CD4-positive, alpha-beta memory T cell (primary cell): ENCODE data around the gene DUS1L. TPM values are rescaled to one million over a fixed set of nuclear protein-coding genes. Genes with fewer than 3 reads are reported as not detected.

Experiments
- CTCF ChIA-PET: fragments of 350-600 bp; sonication (Branson Sonifier 250); formaldehyde crosslinking; loops from one replicate; lab custom pipeline; 2021; ENCODE audit warnings: inconsistent platforms; ENCODE audit not compliant: partially characterized antibody; lab: Charles Lee
- POLR2A ChIA-PET: fragments of 350-600 bp; sonication (Branson Sonifier 250); formaldehyde crosslinking; loops from one replicate; lab custom pipeline; 2021; ENCODE audit not compliant: partially characterized antibody; lab: Charles Lee
- DNase-seq, 5 donors: peaks; one replicate each; pipeline versions ENCODE4 v3.0.0 to v3.0.0-alpha.2; 2020 to 2022; ENCODE audit warnings: mixed read lengths in 1 of 5
- H3K27ac ChIP-seq: one replicate; pipeline ENCODE4 v1.7.0; 2013; ENCODE audit warnings: low read depth, low read length
- H3K27me3 ChIP-seq: 2 replicates; pipeline ENCODE4 v1.7.0; 2013; ENCODE audit warnings: mild to moderate bottlenecking, low read length, moderate library complexity; ENCODE audit not compliant: insufficient read depth
- H3K36me3 ChIP-seq: 2 replicates; pipeline ENCODE4 v1.7.0; 2013; ENCODE audit warnings: mild to moderate bottlenecking, low read length, moderate library complexity; ENCODE audit not compliant: insufficient read depth
- H3K4me1 ChIP-seq: 2 replicates; pipeline ENCODE4 v1.7.0; 2013; ENCODE audit warnings: mild to moderate bottlenecking, low read length, moderate library complexity; ENCODE audit not compliant: insufficient read depth
- H3K4me3 ChIP-seq, 2 donors: one replicate each; pipeline ENCODE4 v1.7.0; 2013; ENCODE audit warnings: low read length in 2 of 2, mild to moderate bottlenecking in 1 of 2
- H3K9me3 ChIP-seq, 2 donors: one replicate each; pipeline ENCODE4 v1.7.0; 2013; ENCODE audit warnings: low read length in 2 of 2, control low read depth in 1 of 2; ENCODE audit not compliant: control insufficient read depth in 1 of 2
- H3K27ac Mint-ChIP-seq, 7 donors: one replicate each; pipeline ENCODE4 v1.8.0; 2020 to 2021; ENCODE audit warnings: mixed read lengths in 7 of 7, mild to moderate bottlenecking in 6 of 7, inconsistent platforms in 3 of 7, moderate library complexity in 3 of 7
- H3K27me3 Mint-ChIP-seq, 2 donors: one replicate each; pipeline ENCODE4 v1.8.0; 2020 to 2021; ENCODE audit warnings: mixed read lengths in 2 of 2
- H3K36me3 Mint-ChIP-seq, 2 donors: one replicate each; pipeline ENCODE4 v1.8.0; 2020 to 2021; ENCODE audit warnings: mixed read lengths in 2 of 2, inconsistent platforms in 1 of 2, mild to moderate bottlenecking in 1 of 2
- H3K4me1 Mint-ChIP-seq, 4 donors: one replicate each; pipeline ENCODE4 v1.8.0; 2020 to 2021; ENCODE audit warnings: mixed read lengths in 4 of 4, mild to moderate bottlenecking in 1 of 4
- H3K4me3 Mint-ChIP-seq, 8 donors: one replicate each; pipeline ENCODE4 v1.8.0; 2020 to 2021; ENCODE audit warnings: mixed read lengths in 8 of 8, mild to moderate bottlenecking in 7 of 8, moderate library complexity in 6 of 8, inconsistent platforms in 3 of 8
- H3K9me3 Mint-ChIP-seq, 8 donors: one replicate each; pipeline ENCODE4 v1.8.0; 2020 to 2021; ENCODE audit warnings: mixed read lengths in 8 of 8, mild to moderate bottlenecking in 5 of 8, inconsistent platforms in 3 of 8, moderate library complexity in 1 of 8
- intact Hi-C: fragments of 100-400 bp; cut with micrococcal nuclease; formaldehyde crosslinking; loops from one replicate; pipeline ENCODE4 v1.15.1; 2023
- polyA plus RNA-seq, 2 donors: library from polyadenylated mRNA; unstranded; fragments of 300-500 nt; fragmentation: Illumina TruSeq; gene quantifications; one replicate each; pipeline ENCODE4 v1.2.3, GENCODE V29; 2021
- total RNA-seq, 2 experiments: library from RNA; stranded (reverse); gene quantifications; one replicate each; pipeline ENCODE4 v1.2.3, GENCODE V29; 2021

Gene DUS1L
- total and polyA plus RNA-seq, 4 experiments from 2014 or later = 48.1 to 141 (median 139) TPM

- intact Hi-C loops = no loop called here
- Mint-ChIP-seq H3K4me1 (peaks cover 2 to 20% (median 9%) of the 10 kb centered on the region in 4 donors), H3K27ac (peak overlapping the region in 1 of 7 donors; percentile 10), H3K27me3 (no peaks in the 10 kb centered on the region), H3K9me3 (no peaks in the 10 kb centered on the region), H3K36me3 (peaks cover 3 to 6% of the 10 kb centered on the region in 2 donors), H3K4me3 (no peak overlapping the region)
- no peak overlapping the region for H3K4me3 ChIP-seq
- no peak overlapping the region for H3K27ac ChIP-seq
- ChIA-PET POLR2A (interaction anchor here (2.2 to 2.4 kb wide), 2 partner anchors 14 kb away, joined by 5 to 8 read pairs; partner anchors contain the start of gene FASN), CTCF (interaction anchor here (1.6 kb wide), 1 partner anchor 82 kb away, joined by 3 read pairs; no protein-coding TSS in a partner anchor)
- no peaks in the 10 kb centered on the region for H3K9me3 ChIP-seq
- no peaks in the 10 kb centered on the region for H3K36me3 ChIP-seq
- H3K27me3 ChIP-seq = no peaks in the 10 kb centered on the region
- H3K4me1 ChIP-seq = peaks cover 10% of the 10 kb centered on the region
- no peak for DNase-seq
Observed at GRCh38 chr17:82112181-82112913, 46.7 kb upstream of the DUS1L start.

- no peaks in the 10 kb centered on the region for H3K36me3 ChIP-seq
- no peak overlapping the region for H3K27ac ChIP-seq
- H3K9me3 Mint-ChIP-seq = no peaks in the 10 kb centered on the region
- H3K27me3 Mint-ChIP-seq = no peaks in the 10 kb centered on the region
- no peak for DNase-seq
- no peak overlapping the region for H3K4me3 ChIP-seq
- CTCF ChIA-PET = no interaction called here
- intact Hi-C loops = no loop called here
- no peaks in the 10 kb centered on the region for H3K27me3 ChIP-seq
- no peaks in the 10 kb centered on the region for H3K9me3 ChIP-seq
- peak overlapping the region in 3 of 7 donors; percentile 27 to 72 (median 41) for H3K27ac Mint-ChIP-seq
- H3K4me3 Mint-ChIP-seq = no peak overlapping the region
- peaks cover 6% of the 10 kb centered on the region in 2 donors for H3K36me3 Mint-ChIP-seq
- peaks cover 8 to 40% (median 19%) of the 10 kb centered on the region in 4 donors for H3K4me1 Mint-ChIP-seq
- POLR2A ChIA-PET = no interaction called here
- peaks cover 30% of the 10 kb centered on the region for H3K4me1 ChIP-seq
Observed at GRCh38 chr17:82110298-82110697, 44.7 kb upstream of the DUS1L start.

- Mint-ChIP-seq H3K27me3 (no peaks in the 10 kb centered on the region), H3K4me1 (peaks cover 9 to 48% (median 22%) of the 10 kb centered on the region in 4 donors)
- CTCF ChIA-PET = interaction anchor here (0.7 to 1.1 kb wide), 3 partner anchors 72 to 78 kb away, joined by 3 to 5 read pairs (median 3); partner anchors contain the start of gene DCXR
Observed at GRCh38 chr17:82108961-82109475, 43.4 kb upstream of the DUS1L start.

GRCh38 chr17:82108496-82108945 lies 42.9 kb upstream of the DUS1L start:
- no peak overlapping the region for H3K27ac ChIP-seq
- H3K4me1 ChIP-seq = peaks cover 35% of the 10 kb centered on the region
- Mint-ChIP-seq H3K27me3 (no peaks in the 10 kb centered on the region), H3K27ac (peak overlapping the region; percentile 22 to 85 (median 47)), H3K4me3 (peak overlapping the region in 4 of 8 donors; percentile 23 to 53 (median 44)), H3K36me3 (peaks cover 6% of the 10 kb centered on the region in 2 donors), H3K9me3 (no peaks in the 10 kb centered on the region), H3K4me1 (peaks cover 9 to 51% (median 23%) of the 10 kb centered on the region in 4 donors)
- H3K9me3 ChIP-seq = no peaks in the 10 kb centered on the region
- no peak overlapping the region for H3K4me3 ChIP-seq
- no peaks in the 10 kb centered on the region for H3K27me3 ChIP-seq
- POLR2A ChIA-PET = interaction anchor here (4.4 to 6.3 kb wide), 2 partner anchors 11 to 18 kb away, joined by 31 to 65 read pairs; partner anchors contain the start of gene FASN
- CTCF ChIA-PET = interaction anchor here (0.9 to 1.1 kb wide), 2 partner anchors 71 to 78 kb away, joined by 3 to 5 read pairs; partner anchors contain the start of gene DCXR
- no peaks in the 10 kb centered on the region for H3K36me3 ChIP-seq
- no peak for DNase-seq
- intact Hi-C loops = no loop called here

More at GRCh38 chr17:82108961-82109475, 43.4 kb upstream of the DUS1L start:
- no peak overlapping the region for H3K27ac ChIP-seq
- no peak for DNase-seq
- no peaks in the 10 kb centered on the region for H3K9me3 ChIP-seq
- no peaks in the 10 kb centered on the region for H3K27me3 ChIP-seq
- Mint-ChIP-seq H3K27ac (peak overlapping the region; percentile 22 to 85 (median 47)), H3K9me3 (no peaks in the 10 kb centered on the region), H3K4me3 (peak overlapping the region in 4 of 8 donors; percentile 23 to 53 (median 44)), H3K36me3 (peaks cover 6% of the 10 kb centered on the region in 2 donors)
- H3K4me1 ChIP-seq = peaks cover 35% of the 10 kb centered on the region
- no peak overlapping the region for H3K4me3 ChIP-seq
- intact Hi-C loops = no loop called here
- no peaks in the 10 kb centered on the region for H3K36me3 ChIP-seq
- POLR2A ChIA-PET = interaction anchor here (4.4 to 6.3 kb wide), 2 partner anchors 11 to 18 kb away, joined by 31 to 65 read pairs; partner anchors contain the start of gene FASN

DNA sequence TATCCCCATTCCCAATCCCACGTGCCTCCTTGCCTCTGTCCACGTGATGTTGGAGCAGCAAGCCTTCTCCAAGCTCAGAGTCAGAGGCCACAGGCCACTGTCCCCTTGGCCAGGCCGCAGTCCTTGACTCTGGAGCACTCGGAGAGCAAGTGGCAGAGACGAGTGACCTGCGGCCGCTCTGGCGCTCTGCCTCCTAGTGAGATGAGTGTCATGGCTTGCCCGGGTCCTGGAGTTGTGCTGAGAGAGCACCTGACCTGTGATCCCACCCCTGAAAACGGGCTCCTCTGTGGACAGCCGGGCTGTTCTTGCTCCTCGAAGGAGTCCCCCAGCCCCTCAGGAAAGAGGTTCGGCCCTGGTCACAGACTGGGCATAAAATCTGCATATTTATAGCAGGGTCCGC lies 42.4 kb upstream of the DUS1L start:
- intact Hi-C loops = no loop called here
- Histone ChIP-seq H3K4me1 (peaks cover 35% of the 10 kb centered on the region), H3K27ac (no peak overlapping the region), H3K27me3 (no peaks in the 10 kb centered on the region), H3K9me3 (no peaks in the 10 kb centered on the region), H3K36me3 (no peaks in the 10 kb centered on the region), H3K4me3 (no peak overlapping the region)
- DNase-seq = no peak
- CTCF ChIA-PET = interaction anchor here (0.9 to 1.1 kb wide), 2 partner anchors 71 to 78 kb away, joined by 3 to 5 read pairs; partner anchors contain the start of gene DCXR
- peaks cover 9 to 51% (median 23%) of the 10 kb centered on the region in 4 donors for H3K4me1 Mint-ChIP-seq
- H3K27ac Mint-ChIP-seq = peak overlapping the region in 5 of 7 donors; percentile 22 to 82 (median 56)
- H3K4me3 Mint-ChIP-seq = peak overlapping the region in 3 of 8 donors; percentile 29 to 48 (median 31)
- POLR2A ChIA-PET = interaction anchor here (4.4 to 6.3 kb wide), 2 partner anchors 10 to 19 kb away, joined by 31 to 65 read pairs; partner anchors contain the start of gene FASN
- no peaks in the 10 kb centered on the region for H3K27me3 Mint-ChIP-seq
- peaks cover 6% of the 10 kb centered on the region in 2 donors for H3K36me3 Mint-ChIP-seq
- no peaks in the 10 kb centered on the region for H3K9me3 Mint-ChIP-seq

- DNase-seq = no peak
- H3K4me1 Mint-ChIP-seq = peaks cover 9 to 51% (median 23%) of the 10 kb centered on the region in 4 donors
Observed at GRCh38 chr17:82107341-82107860, 41.8 kb upstream of the DUS1L start.

More at GRCh38 chr17:82107341-82107860, 41.8 kb upstream of the DUS1L start:
- H3K27me3 Mint-ChIP-seq = no peaks in the 10 kb centered on the region
- Histone ChIP-seq H3K36me3 (no peaks in the 10 kb centered on the region), H3K4me1 (peaks cover 35% of the 10 kb centered on the region), H3K27me3 (no peaks in the 10 kb centered on the region), H3K27ac (peak overlapping the region; percentile 65), H3K9me3 (no peaks in the 10 kb centered on the region), H3K4me3 (no peak overlapping the region)
- H3K36me3 Mint-ChIP-seq = peaks cover 2 to 5% of the 10 kb centered on the region in 2 donors
- peak overlapping the region in 2 of 8 donors; percentile 32 to 48 for H3K4me3 Mint-ChIP-seq
- ChIA-PET CTCF (interaction anchor here (1.7 to 2.6 kb wide), 4 partner anchors 10 to 77 kb away, joined by 4 to 14 read pairs (median 7); partner anchors contain the start of gene DCXR), POLR2A (interaction anchor here (0.8 to 6.3 kb wide), 10 partner anchors 9 to 196 kb away, joined by 3 to 65 read pairs (median 8); partner anchors contain the start of genes DCXR, DUS1L, FASN and RAC3)
- intact Hi-C loops = no loop called here
- peak overlapping the region in 5 of 7 donors; percentile 37 to 83 (median 70) for H3K27ac Mint-ChIP-seq
- no peaks in the 10 kb centered on the region for H3K9me3 Mint-ChIP-seq
